ENCODE measurements around the gene SRRM3. TPM values are rescaled to one million over a fixed set of nuclear protein-coding genes. Genes with fewer than 3 reads are reported as not detected.

The SRRM3 gene
- total RNA-seq, 1 experiment from 2014 or later, result 12.7 TPM

DNA sequence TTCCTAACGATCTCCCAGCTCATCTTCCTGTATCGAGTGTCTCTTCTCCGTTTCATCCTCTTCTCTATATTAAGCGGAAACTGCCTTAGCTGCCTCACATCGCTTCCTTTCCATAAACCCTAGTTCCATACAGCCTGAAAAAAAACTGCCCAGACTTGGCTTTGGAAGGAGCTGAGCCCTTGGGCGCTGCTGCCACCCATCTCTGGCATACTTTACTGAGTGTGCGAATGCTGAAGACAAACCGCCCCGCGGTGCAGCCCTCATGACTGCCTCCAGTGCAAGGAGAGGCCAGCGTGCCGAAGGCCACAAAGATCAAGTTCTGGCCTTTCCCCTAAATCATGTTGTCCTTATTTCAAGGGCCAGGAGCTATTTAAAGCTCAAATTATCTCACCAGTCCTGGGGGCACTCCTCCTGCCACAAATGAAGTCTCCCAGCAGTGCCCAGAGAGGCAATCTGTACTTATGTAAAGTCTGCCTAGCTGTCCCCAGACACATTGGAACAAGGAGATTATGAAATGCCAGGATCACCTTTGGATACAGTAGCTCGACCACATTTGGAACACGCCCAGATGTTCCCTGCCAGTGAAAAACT is 131.9 kb downstream of the SRRM3 start:
- POLR2A ChIA-PET, result interaction anchor here (1.0 to 1.2 kb wide), 2 partner anchors 13 to 16 kb away, joined by 3 read pairs; no protein-coding TSS in a partner anchor

More for the DNA sequence above, 131.9 kb downstream of the SRRM3 start:
- Histone ChIP-seq H3K27me3 (ENCODE audit: insufficient read depth, low read length) (no peaks in the 10 kb centered on the region), H3K4me1 (ENCODE audit: control insufficient read depth in 1 of 2, insufficient read depth in 2 of 2, low read length in 2 of 2) (peaks cover 0 to 13% of the 10 kb centered on the region in 2 experiments; a peak in 1 of 4 replicates), H3K9me3 (ENCODE audit: control insufficient read depth in 1 of 2, insufficient read depth in 1 of 2, low read depth in 1 of 2, low read length in 2 of 2) (no peaks in the 10 kb centered on the region), H3K27ac (ENCODE audit: low read depth, low read length) (no peak overlapping the region; the same call in 1 of the 2 replicates), H2AFZ (ENCODE audit: low read depth, low read length, poor library complexity, severe bottlenecking) (no peak overlapping the region), H3K79me2 (ENCODE audit: insufficient read depth, low read length) (peaks cover 100% of the 10 kb centered on the region), H3K9me2 (ENCODE audit: insufficient read depth) (no peaks in the 10 kb centered on the region), H3K9ac (ENCODE audit: low read length) (no peak overlapping the region), H4K20me1 (ENCODE audit: insufficient read depth) (peaks cover 30% of the 10 kb centered on the region; the same call in 1 of the 2 replicates), H3K36me3 (ENCODE audit: control insufficient read depth in 1 of 2, insufficient read depth in 2 of 2, low read length in 2 of 2) (peaks cover 19 to 34% of the 10 kb centered on the region in 2 experiments; a peak in 3 of 4 replicates), H3K4me3 (replicated peaks in 1 of 2; ENCODE audit: low read depth in 1 of 2, low read length in 2 of 2) (no peak overlapping the region), H3K4me2 (ENCODE audit: low read length) (no peak overlapping the region)
- intact Hi-C loops (cut with micrococcal nuclease), result no loop called here
- TF ChIP-seq, protein P1, sequence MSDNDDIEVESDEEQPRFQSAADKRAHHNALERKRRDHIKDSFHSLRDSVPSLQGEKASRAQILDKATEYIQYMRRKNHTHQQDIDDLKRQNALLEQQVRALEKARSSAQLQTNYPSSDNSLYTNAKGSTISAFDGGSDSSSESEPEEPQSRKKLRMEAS (IDR thresholded peaks at IDR 0.05), result no peak
- TF ChIP-seq POLR2AphosphoS5 (IDR thresholded peaks at IDR 0.05; ENCODE audit: low read depth, low read length) (no peak), FOSL1 (IDR thresholded peaks at IDR 0.05; ENCODE audit: low read depth) (no peak), RAD21 (IDR thresholded peaks at IDR 0.05; ENCODE audit: low read depth) (no peak), ZNF274 (IDR thresholded peaks at IDR 0.05; ENCODE audit: low read depth, low read length) (no peak)
- TF ChIP-seq, protein P2, sequence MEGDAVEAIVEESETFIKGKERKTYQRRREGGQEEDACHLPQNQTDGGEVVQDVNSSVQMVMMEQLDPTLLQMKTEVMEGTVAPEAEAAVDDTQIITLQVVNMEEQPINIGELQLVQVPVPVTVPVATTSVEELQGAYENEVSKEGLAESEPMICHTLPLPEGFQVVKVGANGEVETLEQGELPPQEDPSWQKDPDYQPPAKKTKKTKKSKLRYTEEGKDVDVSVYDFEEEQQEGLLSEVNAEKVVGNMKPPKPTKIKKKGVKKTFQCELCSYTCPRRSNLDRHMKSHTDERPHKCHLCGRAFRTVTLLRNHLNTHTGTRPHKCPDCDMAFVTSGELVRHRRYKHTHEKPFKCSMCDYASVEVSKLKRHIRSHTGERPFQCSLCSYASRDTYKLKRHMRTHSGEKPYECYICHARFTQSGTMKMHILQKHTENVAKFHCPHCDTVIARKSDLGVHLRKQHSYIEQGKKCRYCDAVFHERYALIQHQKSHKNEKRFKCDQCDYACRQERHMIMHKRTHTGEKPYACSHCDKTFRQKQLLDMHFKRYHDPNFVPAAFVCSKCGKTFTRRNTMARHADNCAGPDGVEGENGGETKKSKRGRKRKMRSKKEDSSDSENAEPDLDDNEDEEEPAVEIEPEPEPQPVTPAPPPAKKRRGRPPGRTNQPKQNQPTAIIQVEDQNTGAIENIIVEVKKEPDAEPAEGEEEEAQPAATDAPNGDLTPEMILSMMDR (IDR thresholded peaks at IDR 0.05 in 2 of 3, conservative IDR thresholded peaks at IDR 0.05 in 1 of 3; ENCODE audit: borderline replicate concordance in 1 of 3, insufficient read depth in 1 of 3, low read depth in 2 of 3, low read length in 2 of 3), result no peak
- no peak for ATAC-seq
- no TSS peak for BruUV-seq (replicated peaks)
- RAD21 ChIA-PET (ENCODE audit: low non-redundant PET in 1 of 2, low total read pairs in 2 of 2, uncharacterized antibody in 2 of 2, unreplicated experiment in 2 of 2), result no interaction called here
- CTCF ChIA-PET, result no interaction called here
- DNase-seq (ENCODE audit: low read depth, low spot score), result no peak

All from HCT116 (cell line).